Right lung (tissue), 5 donors: ENCODE results near the gene HECW1. TPM values are rescaled to one million over a fixed set of nuclear protein-coding genes. Genes with fewer than 3 reads are reported as not detected.
"Not testable (repeated sequence)": the region's sequence is repeated elsewhere in the genome, so short reads cannot be mapped to it uniquely, and the experiment has no call there.

Experiments used
- DNase-seq, 2 donors: peaks; one replicate each; pipeline ENCODE4 v3.0.0-alpha.2; 2013
- polyA plus RNA-seq, 5 donors: library from polyadenylated mRNA; unstranded; fragments of 120-200 nt; gene quantifications; one replicate each; pipeline versions ENCODE4 v1.2.1 to v1.2.3, GENCODE V29; 2013; ENCODE audit warnings: inconsistent platforms in 1 of 5, low replicate concordance in 1 of 5; ENCODE audit not compliant: insufficient read length in 5 of 5, insufficient read depth in 1 of 5

Gene HECW1
- polyA plus RNA-seq, 5 donors: 1.9 to 3.6 (median 3.4) TPM

GRCh38 chr7:43111630-43112458, 603 bp upstream of the HECW1 start:
- no peak for DNase-seq

- DNase-seq: peak; percentile 49 to 51
These were observed 634 bp downstream of the HECW1 start for GRCh38 chr7:43112941-43113621.

DNA sequence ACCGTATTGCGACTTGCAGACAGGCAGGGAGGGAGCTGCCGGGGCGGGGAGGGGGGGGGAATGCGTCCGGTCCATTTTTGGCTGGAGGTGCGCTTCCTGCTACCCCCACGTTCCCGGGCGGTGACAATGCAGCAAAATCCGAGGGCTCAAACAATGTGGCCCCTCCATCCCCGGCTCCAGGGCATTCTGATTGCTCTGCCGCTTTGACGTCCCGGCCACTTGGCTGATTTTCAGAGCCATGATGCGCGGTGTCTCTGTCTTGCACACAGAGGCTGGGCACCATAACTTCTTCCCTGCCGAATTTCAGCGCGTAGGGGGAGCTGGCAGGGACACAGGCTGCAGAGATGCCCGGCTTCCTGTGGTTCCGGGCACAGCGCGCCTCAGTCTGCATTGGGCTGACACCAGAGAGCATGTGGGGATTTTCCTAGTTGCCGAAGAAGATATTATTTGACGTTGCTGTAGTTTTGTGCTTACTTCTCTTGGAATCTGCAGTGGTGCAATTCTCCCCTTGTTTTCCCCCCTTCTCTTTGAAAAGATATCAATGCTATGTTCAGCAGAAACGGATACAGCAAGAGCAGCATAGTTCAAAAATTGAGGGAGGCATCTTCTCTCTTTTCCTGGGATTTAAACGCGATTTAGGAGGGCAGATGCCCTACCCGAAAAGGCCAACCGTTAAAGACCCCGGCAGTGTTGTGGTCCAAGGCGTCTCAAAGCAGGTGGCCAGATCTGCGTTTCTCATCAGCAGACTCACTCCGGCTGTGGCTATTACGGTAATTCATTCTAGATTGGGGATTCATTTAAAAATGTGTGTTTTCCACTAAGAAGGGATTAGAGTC, 1.4 kb downstream of the HECW1 start:
- DNase-seq: no peak

GRCh38 chr7:43114458-43114780, 2.0 kb downstream of the HECW1 start:
- no peak for DNase-seq

- no peak for DNase-seq
These were observed 4.0 kb downstream of the HECW1 start for GRCh38 chr7:43116451-43116850.

- DNase-seq: no peak
These were observed 4.6 kb downstream of the HECW1 start for GRCh38 chr7:43117095-43117494.

- DNase-seq: no peak
These were observed 5.4 kb downstream of the HECW1 start for GRCh38 chr7:43117861-43118260.

DNA sequence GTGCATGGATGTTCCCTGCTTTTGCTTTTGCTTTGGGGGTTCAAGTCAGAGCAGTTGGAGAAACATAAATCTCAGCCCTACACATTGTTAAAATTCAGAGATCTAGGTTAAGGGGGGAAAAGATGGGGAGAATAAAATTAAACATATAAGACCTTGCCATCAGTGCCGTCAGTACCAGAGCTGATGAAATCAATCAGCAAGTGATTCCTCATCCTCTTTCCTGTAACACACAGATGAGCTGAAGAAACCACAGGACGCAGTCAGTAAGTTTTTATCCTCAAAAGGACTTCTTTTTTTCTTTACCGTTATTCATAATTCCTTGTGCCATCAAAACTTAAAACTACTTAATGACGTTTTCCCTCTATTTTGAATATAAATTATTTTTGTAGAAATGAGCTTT, 5.9 kb downstream of the HECW1 start:
- no peak for DNase-seq

DNA sequence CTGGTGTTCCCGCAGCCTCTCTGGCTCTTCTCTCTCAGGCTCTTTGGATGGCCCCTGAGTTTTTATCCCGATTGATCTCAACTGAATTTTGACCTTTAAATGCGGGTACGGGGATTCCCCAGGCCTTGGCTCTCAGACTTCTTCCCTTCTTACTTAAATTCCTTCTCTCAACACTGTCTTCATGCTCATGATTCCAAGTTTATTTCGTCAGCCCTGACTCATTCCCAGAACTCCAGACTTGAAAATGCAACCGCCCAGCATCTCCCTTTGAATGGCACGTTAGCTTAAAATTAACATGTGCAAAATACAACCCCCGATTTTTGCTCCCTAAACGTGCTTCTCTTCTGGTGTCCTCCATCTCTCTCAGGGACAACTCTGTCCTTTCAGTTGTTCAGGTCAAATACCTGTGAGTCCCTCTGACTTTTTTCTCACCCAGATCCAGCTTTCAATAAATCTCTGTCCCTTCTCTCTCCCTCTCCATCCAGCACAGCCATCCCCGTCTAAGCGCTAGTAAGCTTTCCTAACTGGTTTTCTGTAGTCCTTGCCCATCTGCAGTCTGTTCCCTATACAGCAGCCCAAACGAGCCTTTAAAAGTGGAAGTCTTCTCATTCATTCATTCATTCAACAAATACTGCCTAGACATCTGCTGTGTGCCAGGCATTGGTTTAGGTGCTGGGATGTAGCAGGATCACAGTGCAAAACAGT, 7.1 kb downstream of the HECW1 start:
- no peak for DNase-seq

DNA sequence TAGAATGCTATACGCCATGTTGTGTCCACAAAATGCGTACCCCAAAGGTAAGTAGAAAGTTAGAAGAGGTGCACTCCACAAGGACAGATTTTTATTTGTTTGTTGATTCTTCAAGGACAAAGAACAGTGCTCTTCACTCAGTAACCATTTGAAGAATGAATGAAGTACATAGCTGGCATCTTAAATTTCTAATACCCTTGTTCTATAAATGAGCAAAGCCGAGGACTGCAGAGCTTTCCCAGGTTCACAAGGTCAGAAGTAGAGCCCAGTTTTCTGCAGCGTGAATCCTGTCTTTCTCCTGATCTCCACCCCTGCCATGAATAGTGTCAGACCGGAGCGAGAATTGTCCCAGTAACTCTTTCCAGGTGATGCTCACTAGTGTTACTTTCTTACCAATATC, 9.5 kb downstream of the HECW1 start:
- no peak for DNase-seq

DNA sequence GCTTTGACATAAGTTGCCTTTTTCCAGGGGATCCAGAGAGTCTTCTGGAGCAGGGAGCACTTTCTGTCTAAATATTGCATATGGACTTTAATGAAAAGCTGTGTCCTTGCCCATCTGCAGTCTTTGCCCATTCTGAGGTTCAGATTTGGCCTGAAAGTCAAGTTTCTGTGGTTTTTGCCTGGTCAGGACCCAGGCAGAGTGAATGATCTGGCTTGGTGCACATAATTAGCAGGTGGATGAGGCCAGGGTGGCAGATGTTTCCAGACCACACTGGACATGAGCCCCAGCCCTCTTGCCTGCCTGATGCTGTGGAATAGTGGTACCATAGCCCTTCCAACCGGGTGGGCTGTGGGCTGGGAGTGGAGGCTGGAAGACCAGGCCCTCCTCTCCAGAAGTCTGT, 11.0 kb downstream of the HECW1 start:
- no peak for DNase-seq

DNA sequence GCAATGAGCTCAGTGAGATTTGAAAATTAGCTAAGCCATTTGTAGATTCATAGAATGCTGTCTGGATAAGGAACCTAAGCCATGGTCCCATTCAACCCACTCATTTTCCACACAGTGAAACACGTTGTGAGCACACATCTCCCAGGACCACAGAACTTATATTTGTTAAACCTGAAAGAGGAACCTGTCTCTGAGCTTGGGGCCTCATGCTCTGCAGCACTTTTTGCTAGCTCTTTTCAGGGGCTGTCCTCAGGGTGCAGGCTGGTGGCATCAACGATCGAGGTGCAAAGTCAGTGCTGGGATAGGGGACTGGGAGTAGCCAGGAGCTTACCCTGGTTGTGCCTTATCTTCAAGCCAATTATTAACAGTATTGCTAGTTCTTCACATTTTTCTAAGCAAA, 11.9 kb downstream of the HECW1 start:
- no peak for DNase-seq

GRCh38 chr7:43130347-43130746, 17.9 kb downstream of the HECW1 start:
- no peak for DNase-seq

GRCh38 chr7:43135129-43135528, 22.7 kb downstream of the HECW1 start:
- DNase-seq: no peak

- DNase-seq: no peak
These were observed 23.6 kb downstream of the HECW1 start for GRCh38 chr7:43136064-43136463.

GRCh38 chr7:43137121-43137744, 24.8 kb downstream of the HECW1 start:
- not testable (repeated sequence) for DNase-seq

- DNase-seq: no peak
These were observed 25.4 kb downstream of the HECW1 start for GRCh38 chr7:43137811-43138210.

DNA sequence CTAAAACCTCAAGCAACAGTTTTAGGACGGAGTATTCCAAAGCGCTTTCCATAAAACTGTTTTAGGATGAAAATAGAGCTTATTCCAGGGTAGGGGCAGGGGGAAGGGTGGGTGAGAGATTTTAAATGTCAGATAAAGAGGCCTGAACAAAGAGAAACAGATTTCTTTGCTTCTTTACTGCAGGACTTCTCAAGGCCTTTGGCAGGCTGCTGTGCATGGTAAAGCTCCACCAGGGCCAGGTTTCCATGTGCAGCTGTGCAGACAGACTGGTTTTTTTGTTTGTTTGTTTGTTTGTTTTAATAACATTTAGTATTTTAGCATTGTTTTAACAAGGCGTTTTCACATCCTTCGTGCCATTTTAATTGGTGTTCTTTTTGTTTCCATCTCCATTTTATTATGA, 26.3 kb downstream of the HECW1 start:
- DNase-seq: no peak

DNA sequence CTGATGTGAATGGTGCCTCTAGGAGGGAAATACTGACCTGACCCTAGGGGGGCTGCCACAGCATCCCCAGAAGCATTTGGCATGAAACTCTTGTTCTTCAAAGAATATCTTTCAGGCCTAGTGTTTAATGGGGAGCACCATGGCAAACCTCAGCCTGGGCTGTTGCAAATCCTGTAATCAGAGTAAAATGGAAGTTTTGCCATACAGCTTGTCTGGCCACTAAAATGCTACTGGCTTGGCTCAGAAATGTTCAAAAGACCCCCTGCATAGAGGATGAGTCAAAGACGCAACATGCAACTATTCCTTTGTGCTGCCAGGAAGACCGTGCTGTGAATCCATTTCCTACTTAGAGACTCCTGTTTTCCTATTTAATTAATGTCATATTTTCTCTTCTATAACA, 26.7 kb downstream of the HECW1 start:
- DNase-seq: no peak

GRCh38 chr7:43140186-43140585, 27.7 kb downstream of the HECW1 start:
- no peak for DNase-seq

DNA sequence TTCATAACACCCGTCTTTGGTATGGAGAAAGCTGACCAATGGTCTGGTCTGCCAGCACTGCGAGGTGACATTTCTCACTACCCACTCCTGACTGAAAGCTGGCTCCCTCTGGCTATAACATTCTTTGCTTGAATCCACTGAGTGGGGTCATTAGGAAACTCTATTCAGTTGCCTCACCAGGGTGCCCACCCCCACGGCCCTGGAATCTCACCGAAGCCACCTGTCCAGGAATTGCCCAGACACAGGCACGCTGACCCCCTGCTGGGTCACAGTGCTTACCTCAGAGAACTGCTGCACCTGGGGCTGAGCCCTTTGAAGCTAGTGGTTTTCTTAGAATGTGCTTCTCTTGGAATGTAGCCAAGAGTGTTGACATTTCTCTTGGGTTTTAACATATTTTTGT, 28.6 kb downstream of the HECW1 start:
- no peak for DNase-seq

DNA sequence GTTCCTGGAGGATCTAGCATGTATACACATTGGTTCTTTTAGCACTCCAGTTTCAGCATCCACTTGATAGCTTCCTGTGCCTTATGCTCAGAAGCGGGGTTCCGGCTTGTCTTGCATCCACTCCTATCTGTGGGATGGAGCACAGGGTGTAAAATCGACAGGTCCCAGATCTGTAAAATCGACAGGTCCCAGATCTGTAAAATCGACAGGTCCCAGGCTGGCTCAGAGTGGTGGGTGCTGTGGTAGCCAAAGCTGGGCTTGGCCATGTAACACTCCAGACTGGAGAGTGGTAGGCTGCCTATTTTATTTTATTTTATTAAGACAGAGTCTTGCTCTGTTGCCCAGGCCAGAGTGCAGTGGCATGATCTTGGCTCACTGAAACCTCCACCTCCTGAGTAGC, 30.3 kb downstream of the HECW1 start:
- DNase-seq: no peak
